Caco-2 (cell line): ENCODE results near the gene AGFG2. TPM values are rescaled to one million over a fixed set of nuclear protein-coding genes. Genes with fewer than 3 reads are reported as not detected.

Source experiments
- BruUV-seq: library from RNA; stranded (reverse); fragments of 400-500 nt; replicated peaks from 2 replicates; lab custom pipeline; 2021; lab: Mats Ljungman, UMichigan
- CTCF ChIA-PET: fragments of 300-600 bp; sonication (Branson Sonifier 250); formaldehyde crosslinking; loops from one replicate; lab custom pipeline; 2022; ENCODE audit warnings: antibody characterized with exemption; lab: Charles Lee
- POLR2A ChIA-PET: fragments of 300-600 bp; sonication (Branson Sonifier 250); formaldehyde crosslinking; loops from one replicate; lab custom pipeline; 2022; ENCODE audit warnings: antibody characterized with exemption; lab: Charles Lee
- DNase-seq, 2 experiments: peaks; one replicate each; pipeline versions ENCODE4 v3.0.0 to v3.0.0-alpha.2; 2020 to 2022
- H3K27me3 ChIP-seq: replicated peaks from 2 replicates; pipeline ENCODE4 v1.6.0; 2011; ENCODE audit warnings: low read length; ENCODE audit not compliant: control insufficient read depth, insufficient read depth
- H3K36me3 ChIP-seq: 2 replicates; pipeline ENCODE4 v1.5.1; 2011; ENCODE audit warnings: low read length; ENCODE audit not compliant: control insufficient read depth, insufficient read depth
- H3K4me1 ChIP-seq: fragments of 250-450 bp; sonication (Bioruptor Pico); 2 replicates; pipeline ENCODE4 v1.5.1; 2020; ENCODE audit warnings: mild to moderate bottlenecking
- H3K4me3 ChIP-seq: 2 replicates; pipeline ENCODE4 v1.5.1; 2011; ENCODE audit warnings: low read depth, mild to moderate bottlenecking, control low read depth, low read length
- H3K9me3 ChIP-seq: fragments of 250-450 bp; sonication (Bioruptor Pico); 2 replicates; pipeline ENCODE4 v1.5.1; 2020; ENCODE audit warnings: mild to moderate bottlenecking, moderate library complexity
- H3K27ac Mint-ChIP-seq: one replicate; pipeline ENCODE4 v1.8.0; 2022; ENCODE audit warnings: mixed read lengths; ENCODE audit not compliant: unreplicated experiment
- H3K27me3 Mint-ChIP-seq: one replicate; pipeline ENCODE4 v1.8.0; 2022; ENCODE audit warnings: mixed read lengths; ENCODE audit not compliant: insufficient read depth, unreplicated experiment
- H3K36me3 Mint-ChIP-seq: one replicate; pipeline ENCODE4 v1.8.0; 2022; ENCODE audit warnings: mild to moderate bottlenecking, mixed read lengths; ENCODE audit not compliant: insufficient read depth, unreplicated experiment
- H3K4me1 Mint-ChIP-seq: one replicate; pipeline ENCODE4 v1.8.0; 2022; ENCODE audit warnings: low read depth, mixed read lengths; ENCODE audit not compliant: unreplicated experiment
- H3K4me3 Mint-ChIP-seq: one replicate; pipeline ENCODE4 v1.8.0; 2022; ENCODE audit warnings: mild to moderate bottlenecking, moderate library complexity, mixed read lengths; ENCODE audit not compliant: unreplicated experiment
- H3K9me3 Mint-ChIP-seq: one replicate; pipeline ENCODE4 v1.8.0; 2022; ENCODE audit warnings: mixed read lengths; ENCODE audit not compliant: unreplicated experiment
- CTCF ChIP-seq, 2 experiments: fragments of 200-600 bp in 1 of 2; IDR thresholded peaks; 1 replicate in 1 of 2; 2 replicates in 1 of 2; pipeline versions ENCODE4 v1.5.1 to v1.8.0; 2011 to 2022; ENCODE audit warnings: antibody characterized with exemption in 1 of 2, control low read depth in 1 of 2, inconsistent platforms in 1 of 2, low read depth in 1 of 2, low read length in 1 of 2, mild to moderate bottlenecking in 1 of 2, moderate library complexity in 1 of 2; ENCODE audit not compliant: insufficient read depth in 1 of 2, severe bottlenecking in 1 of 2, unreplicated experiment in 1 of 2
- intact Hi-C: fragments of 100-400 bp; cut with micrococcal nuclease; formaldehyde crosslinking; loops from one replicate; pipeline ENCODE4 v1.10.0; 2022; ENCODE audit not compliant: unreplicated experiment
- total RNA-seq: library from RNA; stranded (reverse); gene quantifications from 2 replicates; pipeline ENCODE4 v1.2.3, GENCODE V29; 2022

AGFG2 gene
- total RNA-seq, 1 experiment from 2014 or later: 60.7 TPM

- ChIA-PET POLR2A (no interaction called here), CTCF (interaction anchor here (0.7 to 1.4 kb wide), 2 partner anchors 69 to 96 kb away, joined by 3 read pairs; partner anchors contain the start of gene FBXO24)
- peaks cover 3% of the 10 kb centered on the region for H3K4me1 Mint-ChIP-seq
- no peak overlapping the region for H3K4me3 Mint-ChIP-seq
- intact Hi-C loops: no loop called here
- DNase-seq: no peak
- Histone ChIP-seq H3K36me3 (no peaks in the 10 kb centered on the region), H3K27me3 (no peaks in the 10 kb centered on the region), H3K4me3 (no peak overlapping the region), H3K4me1 (no peaks in the 10 kb centered on the region), H3K9me3 (no peaks in the 10 kb centered on the region)
- H3K9me3 Mint-ChIP-seq: no peaks in the 10 kb centered on the region
- BruUV-seq: no TSS peak
- no peak for TF ChIP-seq CTCF (IDR thresholded peaks at IDR 0.05; ENCODE audit: insufficient read depth in 1 of 2, low read depth in 1 of 2, low read length in 1 of 2, severe bottlenecking in 1 of 2, unreplicated experiment in 1 of 2)
- no peaks in the 10 kb centered on the region for H3K27me3 Mint-ChIP-seq
- peak overlapping the region; percentile 26 for H3K27ac Mint-ChIP-seq
- peaks cover 10% of the 10 kb centered on the region for H3K36me3 Mint-ChIP-seq
Measured at GRCh38 chr7:100490483-100491191, 48.4 kb upstream of the AGFG2 start.

GRCh38 chr7:100491192-100491578, 47.8 kb upstream of the AGFG2 start:
- Mint-ChIP-seq H3K36me3 (peaks cover 10% of the 10 kb centered on the region), H3K27ac (no peak overlapping the region), H3K27me3 (no peaks in the 10 kb centered on the region), H3K9me3 (no peaks in the 10 kb centered on the region), H3K4me3 (no peak overlapping the region), H3K4me1 (no peaks in the 10 kb centered on the region)
- CTCF ChIA-PET: no interaction called here
- TF ChIP-seq CTCF (IDR thresholded peaks at IDR 0.05; ENCODE audit: insufficient read depth in 1 of 2, low read depth in 1 of 2, low read length in 1 of 2, severe bottlenecking in 1 of 2, unreplicated experiment in 1 of 2): no peak
- Histone ChIP-seq H3K36me3 (no peaks in the 10 kb centered on the region), H3K9me3 (no peaks in the 10 kb centered on the region), H3K27me3 (no peaks in the 10 kb centered on the region), H3K4me1 (no peaks in the 10 kb centered on the region), H3K4me3 (no peak overlapping the region)
- POLR2A ChIA-PET: no interaction called here
- no TSS peak for BruUV-seq
- no peak for DNase-seq
- intact Hi-C loops: no loop called here

- CTCF ChIA-PET: interaction anchor here (1.1 kb wide), 1 partner anchor 67 kb away, joined by 3 read pairs; no protein-coding TSS in a partner anchor
- POLR2A ChIA-PET: no interaction called here
- DNase-seq: no peak
- Mint-ChIP-seq H3K4me3 (peak overlapping the region; percentile 24), H3K36me3 (peaks cover 10% of the 10 kb centered on the region), H3K27me3 (no peaks in the 10 kb centered on the region), H3K27ac (peak overlapping the region; percentile 31), H3K4me1 (no peaks in the 10 kb centered on the region), H3K9me3 (no peaks in the 10 kb centered on the region)
- Histone ChIP-seq H3K9me3 (no peaks in the 10 kb centered on the region), H3K4me3 (peak overlapping the region; percentile 41), H3K27me3 (no peaks in the 10 kb centered on the region), H3K36me3 (no peaks in the 10 kb centered on the region), H3K4me1 (no peaks in the 10 kb centered on the region)
- no peak for TF ChIP-seq CTCF (IDR thresholded peaks at IDR 0.05; ENCODE audit: insufficient read depth in 1 of 2, low read depth in 1 of 2, low read length in 1 of 2, severe bottlenecking in 1 of 2, unreplicated experiment in 1 of 2)
- intact Hi-C loops: no loop called here
- BruUV-seq: no TSS peak
Measured at GRCh38 chr7:100492738-100493475, 46.1 kb upstream of the AGFG2 start.
